HG02642 (cell line): ENCODE data around the gene KIF4B.
"Not testable (repeated sequence)": the region's sequence is repeated elsewhere in the genome, so short reads cannot be mapped to it uniquely, and the experiment has no call there.

Experiments used
- ATAC-seq: cut with Tn5 transposase; IDR thresholded peaks from one replicate; pipeline ENCODE4 v1.9.1; 2021; ENCODE audit warnings: mild to moderate bottlenecking; ENCODE audit not compliant: unreplicated experiment, poor library complexity

Gene KIF4B

GRCh38 chr5:155002722-155003121 lies 10.8 kb upstream of the KIF4B start:
- not testable (repeated sequence) for ATAC-seq

- ATAC-seq, result no peak
Observed at GRCh38 chr5:155004138-155004744, 9.3 kb upstream of the KIF4B start.

- not testable (repeated sequence) for ATAC-seq
Observed at GRCh38 chr5:155006265-155006664, 7.3 kb upstream of the KIF4B start.

GRCh38 chr5:155008669-155009068 lies 4.9 kb upstream of the KIF4B start:
- no peak for ATAC-seq

GRCh38 chr5:155010881-155011280 lies 2.7 kb upstream of the KIF4B start:
- no peak for ATAC-seq

- no peak for ATAC-seq
Observed at GRCh38 chr5:155015239-155015638, 1.7 kb downstream of the KIF4B start.

GRCh38 chr5:155017610-155018009 lies 4.1 kb downstream of the KIF4B start:
- ATAC-seq, result peak; percentile 95

- no peak for ATAC-seq
Observed at GRCh38 chr5:155019601-155020226, 6.2 kb downstream of the KIF4B start.

GRCh38 chr5:155021842-155022241 lies 8.3 kb downstream of the KIF4B start:
- ATAC-seq, result no peak

- ATAC-seq, result no peak
Observed at GRCh38 chr5:155023320-155023719, 9.8 kb downstream of the KIF4B start.

GRCh38 chr5:155024015-155024414 lies 10.5 kb downstream of the KIF4B start:
- ATAC-seq, result no peak

GRCh38 chr5:155025895-155026294 lies 12.3 kb downstream of the KIF4B start:
- ATAC-seq, result no peak

- no peak for ATAC-seq
Observed at GRCh38 chr5:155027993-155028629, 14.6 kb downstream of the KIF4B start.

- ATAC-seq, result no peak
Observed at GRCh38 chr5:155029240-155029639, 15.7 kb downstream of the KIF4B start.

GRCh38 chr5:155034145-155034744 lies 20.7 kb downstream of the KIF4B start:
- not testable (repeated sequence) for ATAC-seq

- ATAC-seq, result not testable (repeated sequence)
Observed at GRCh38 chr5:155035087-155035486, 21.5 kb downstream of the KIF4B start.

- ATAC-seq, result no peak
Observed at GRCh38 chr5:155040984-155041653, 27.6 kb downstream of the KIF4B start.

- no peak for ATAC-seq
Observed at GRCh38 chr5:155044591-155044990, 31.0 kb downstream of the KIF4B start.

- no peak for ATAC-seq
Observed at GRCh38 chr5:155046591-155046990, 33.0 kb downstream of the KIF4B start.

GRCh38 chr5:155047818-155048217 lies 34.3 kb downstream of the KIF4B start:
- no peak for ATAC-seq
